ENCODE data around the gene ZMIZ1. TPM values are rescaled to one million over a fixed set of nuclear protein-coding genes. Genes with fewer than 3 reads are reported as not detected.

The ZMIZ1 gene
- polyA plus RNA-seq, 1 experiment = 7.6 TPM

DNA sequence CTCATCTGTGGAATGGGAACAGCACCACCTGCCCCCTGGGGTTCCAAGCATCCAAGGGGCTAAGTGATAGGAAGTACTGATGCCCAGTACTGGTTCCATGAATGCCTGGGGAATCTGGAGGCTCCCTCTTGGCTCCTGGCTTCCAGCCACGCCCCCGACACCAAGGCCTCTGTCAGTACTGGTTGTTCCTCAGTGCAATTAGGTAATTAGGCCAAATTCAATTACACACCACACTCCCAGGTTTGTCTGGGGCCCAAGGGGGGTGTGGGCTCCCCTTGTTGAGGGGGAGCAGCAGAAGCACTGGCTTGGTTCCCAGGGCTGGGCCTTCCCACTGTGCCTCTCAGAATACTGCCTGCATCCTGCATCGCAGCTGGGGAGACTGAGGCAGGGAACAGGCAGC lies 164.1 kb downstream of the ZMIZ1 start:
- no peak overlapping the region for H3K27ac ChIP-seq (ENCODE audit: low read depth, low read length)
- H3K4me3 ChIP-seq (ENCODE audit: low read depth, low read length) = no peak overlapping the region
- DNase-seq (ENCODE audit: low read depth, low spot score) = no peak
- CTCF ChIA-PET = no interaction called here
- POLR2A ChIA-PET = no interaction called here
- TF ChIP-seq, protein P1, sequence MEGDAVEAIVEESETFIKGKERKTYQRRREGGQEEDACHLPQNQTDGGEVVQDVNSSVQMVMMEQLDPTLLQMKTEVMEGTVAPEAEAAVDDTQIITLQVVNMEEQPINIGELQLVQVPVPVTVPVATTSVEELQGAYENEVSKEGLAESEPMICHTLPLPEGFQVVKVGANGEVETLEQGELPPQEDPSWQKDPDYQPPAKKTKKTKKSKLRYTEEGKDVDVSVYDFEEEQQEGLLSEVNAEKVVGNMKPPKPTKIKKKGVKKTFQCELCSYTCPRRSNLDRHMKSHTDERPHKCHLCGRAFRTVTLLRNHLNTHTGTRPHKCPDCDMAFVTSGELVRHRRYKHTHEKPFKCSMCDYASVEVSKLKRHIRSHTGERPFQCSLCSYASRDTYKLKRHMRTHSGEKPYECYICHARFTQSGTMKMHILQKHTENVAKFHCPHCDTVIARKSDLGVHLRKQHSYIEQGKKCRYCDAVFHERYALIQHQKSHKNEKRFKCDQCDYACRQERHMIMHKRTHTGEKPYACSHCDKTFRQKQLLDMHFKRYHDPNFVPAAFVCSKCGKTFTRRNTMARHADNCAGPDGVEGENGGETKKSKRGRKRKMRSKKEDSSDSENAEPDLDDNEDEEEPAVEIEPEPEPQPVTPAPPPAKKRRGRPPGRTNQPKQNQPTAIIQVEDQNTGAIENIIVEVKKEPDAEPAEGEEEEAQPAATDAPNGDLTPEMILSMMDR (IDR thresholded peaks at IDR 0.05; ENCODE audit: low read depth, low read length) = no peak
- H3K9me3 ChIP-seq (ENCODE audit: control insufficient read depth, insufficient read depth, low read length) = no peaks in the 10 kb centered on the region
- H3K27me3 ChIP-seq (ENCODE audit: control insufficient read depth, insufficient read depth, low read length) = no peaks in the 10 kb centered on the region

DNA sequence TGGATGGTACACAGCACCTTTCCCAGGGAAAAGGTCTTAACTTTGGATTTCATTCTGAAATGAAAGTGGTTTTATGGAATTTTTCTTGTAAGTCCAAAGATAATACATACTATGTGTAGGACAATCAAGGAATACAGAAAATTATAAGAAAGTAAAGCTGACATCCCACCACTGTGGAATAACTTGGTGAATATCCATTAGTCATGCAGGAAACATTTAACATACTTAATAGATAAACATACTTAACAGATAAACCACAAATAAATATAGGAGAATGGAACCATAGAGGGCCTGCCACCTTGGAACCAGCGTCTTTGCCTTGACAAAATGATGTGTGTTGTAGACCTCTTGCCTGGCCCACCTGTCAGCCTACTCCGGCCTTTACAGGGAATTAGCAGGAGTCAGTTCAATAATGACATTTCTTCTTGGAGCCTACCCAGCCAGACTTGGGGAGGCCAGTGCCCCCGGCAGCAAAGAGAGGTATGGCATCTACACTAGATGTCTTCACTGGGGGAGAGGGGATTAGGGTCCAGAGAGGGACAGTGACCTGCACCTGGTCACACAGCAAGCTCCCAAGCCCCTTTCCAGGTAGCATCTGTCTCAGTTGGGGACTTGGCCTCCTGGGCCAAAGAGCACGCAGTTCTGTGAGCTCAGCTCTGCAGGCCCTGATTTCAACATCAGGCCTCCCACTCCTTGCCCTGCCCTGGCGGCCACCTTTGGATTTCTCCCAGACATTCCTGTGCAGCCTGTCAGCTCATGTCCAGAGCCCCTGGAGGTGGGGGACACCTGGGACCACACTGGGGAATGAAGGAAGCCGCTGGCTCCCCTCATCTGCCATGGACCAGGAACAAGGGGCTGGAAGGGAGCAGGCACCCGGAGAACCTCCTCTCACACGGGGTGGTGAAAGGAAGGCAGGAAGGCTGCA lies 165.9 kb downstream of the ZMIZ1 start:
- no peak for DNase-seq (ENCODE audit: low read depth, low spot score)

GRCh38 chr10:79235765-79236432 lies 167.1 kb downstream of the ZMIZ1 start:
- TF ChIP-seq, protein P1 (IDR thresholded peaks at IDR 0.05; ENCODE audit: low read depth, low read length) = no peak
- ChIA-PET CTCF (no interaction called here), POLR2A (interaction anchor here (1.1 kb wide), 1 partner anchor 15 kb away, joined by 3 read pairs; no protein-coding TSS in a partner anchor)
- Histone ChIP-seq H3K27me3 (ENCODE audit: control insufficient read depth, insufficient read depth, low read length) (no peaks in the 10 kb centered on the region), H3K9me3 (ENCODE audit: control insufficient read depth, insufficient read depth, low read length) (no peaks in the 10 kb centered on the region), H3K27ac (ENCODE audit: low read depth, low read length) (no peak overlapping the region), H3K4me3 (ENCODE audit: low read depth, low read length) (no peak overlapping the region)
- DNase-seq (ENCODE audit: low read depth, low spot score) = no peak

More for the DNA sequence above, 165.9 kb downstream of the ZMIZ1 start:
- Histone ChIP-seq H3K27me3 (ENCODE audit: control insufficient read depth, insufficient read depth, low read length) (no peaks in the 10 kb centered on the region), H3K4me3 (ENCODE audit: low read depth, low read length) (no peak overlapping the region), H3K9me3 (ENCODE audit: control insufficient read depth, insufficient read depth, low read length) (no peaks in the 10 kb centered on the region), H3K27ac (ENCODE audit: low read depth, low read length) (peak overlapping the region; percentile 65)
- CTCF ChIA-PET = interaction anchor here (0.6 to 0.9 kb wide), 3 partner anchors 9 to 1187 kb away, joined by 3 read pairs; no protein-coding TSS in a partner anchor
- POLR2A ChIA-PET = no interaction called here
- TF ChIP-seq, protein P1 (IDR thresholded peaks at IDR 0.05; ENCODE audit: low read depth, low read length) = no peak

- DNase-seq (ENCODE audit: low read depth, low spot score) = no peak
- Histone ChIP-seq H3K27me3 (ENCODE audit: control insufficient read depth, insufficient read depth, low read length) (no peaks in the 10 kb centered on the region), H3K9me3 (ENCODE audit: control insufficient read depth, insufficient read depth, low read length) (no peaks in the 10 kb centered on the region), H3K4me3 (ENCODE audit: low read depth, low read length) (no peak overlapping the region), H3K27ac (ENCODE audit: low read depth, low read length) (no peak overlapping the region)
- TF ChIP-seq, protein P1 (IDR thresholded peaks at IDR 0.05; ENCODE audit: low read depth, low read length) = no peak
- ChIA-PET CTCF (no interaction called here), POLR2A (interaction anchor here (1.1 kb wide), 1 partner anchor 16 kb away, joined by 3 read pairs; no protein-coding TSS in a partner anchor)
Measured at GRCh38 chr10:79236433-79236765, 167.6 kb downstream of the ZMIZ1 start.
